GM23338 (cell line): ENCODE measurements around the gene LOXL3.

Experiments used
- CTCF ChIP-seq, 2 experiments: fragments of 200-600 bp in 1 of 2; sonication (generic) in 1 of 2; conservative IDR thresholded peaks; 2 replicates each; pipeline versions ENCODE4 v1.5.1 to v1.6.1; 2016 to 2017; ENCODE audit warnings: antibody characterized with exemption in 2 of 2, low read depth in 2 of 2, mild to moderate bottlenecking in 2 of 2, moderate library complexity in 1 of 2
- EZH2 ChIP-seq: fragments of 200-600 bp; sonication (generic); IDR thresholded peaks from one replicate; pipeline ENCODE4 v1.8.0; 2017; ENCODE audit warnings: antibody characterized with exemption, mild to moderate bottlenecking, low read depth; ENCODE audit not compliant: unreplicated experiment
- JUNB ChIP-seq: IDR thresholded peaks from one replicate; pipeline ENCODE4 v1.6.1; 2016; ENCODE audit warnings: antibody characterized with exemption; ENCODE audit not compliant: unreplicated experiment
- POLR2AphosphoS5 ChIP-seq: IDR thresholded peaks from 2 replicates; pipeline ENCODE4 v1.6.1; 2016; ENCODE audit warnings: antibody characterized with exemption, low read depth
- REST ChIP-seq: IDR thresholded peaks from one replicate; pipeline ENCODE4 v1.6.1; 2018; ENCODE audit warnings: antibody characterized with exemption; ENCODE audit not compliant: unreplicated experiment

DNA sequence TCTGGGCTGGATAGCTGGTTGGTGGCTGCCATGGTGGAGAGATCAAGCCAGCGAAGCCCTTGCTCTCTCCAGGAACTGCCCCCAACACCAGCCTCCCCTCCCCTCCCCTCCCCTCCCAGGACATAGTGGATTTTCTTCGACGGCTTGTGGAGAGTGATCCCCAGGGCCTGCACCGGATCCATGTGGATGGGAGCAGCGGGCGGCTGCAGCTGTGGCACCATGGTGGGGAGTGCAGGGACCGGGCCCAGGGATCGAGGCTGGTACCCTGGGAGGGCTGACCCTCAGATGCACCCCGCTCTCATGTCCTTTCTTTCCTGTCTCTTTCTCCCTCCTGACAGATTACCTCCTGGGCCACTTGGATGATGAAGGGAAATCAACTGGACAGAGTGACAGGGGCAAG, 63.8 kb downstream of the LOXL3 start:
- TF ChIP-seq JUNB (no peak), CTCF (conservative IDR thresholded peaks at IDR 0.05; ENCODE audit: low read depth in 2 of 2) (no peak), REST (no peak), EZH2 (no peak), POLR2AphosphoS5 (no peak)
